LNCAP (cell line): ENCODE data around the gene ZFC3H1.

Experiments used
- CTCF ChIP-seq: fragments of 450-650 bp; IDR thresholded peaks from 2 replicates; pipeline ENCODE4 v1.5.1; 2017; ENCODE audit warnings: mild to moderate bottlenecking

Gene ZFC3H1

GRCh38 chr12:71663561-71664410 is at the start of gene ZFC3H1, which contains the start of gene THAP2:
Gene ZFC3H1, minus strand, starts transcription at chr12:71663848. Its CDS starts 238 bp downstream, at chr12:71663610.
Gene THAP2, plus strand, starts transcription at chr12:71664301. Its CDS starts 209 bp downstream, at chr12:71664510.
- TF ChIP-seq CTCF, result peak; percentile 34; the same call in 1 of the 2 replicates

- no peak for TF ChIP-seq CTCF
These were observed 46.9 kb upstream of the ZFC3H1 start for GRCh38 chr12:71710276-71711125.

- no peak for TF ChIP-seq CTCF
These were observed 45.0 kb upstream of the ZFC3H1 start for GRCh38 chr12:71708658-71709057.

GRCh38 chr12:71704920-71705319 is 41.3 kb upstream of the ZFC3H1 start:
- TF ChIP-seq CTCF, result no peak

GRCh38 chr12:71703206-71703605 is 39.6 kb upstream of the ZFC3H1 start:
- TF ChIP-seq CTCF, result no peak

GRCh38 chr12:71702590-71702989 is 38.9 kb upstream of the ZFC3H1 start:
- TF ChIP-seq CTCF, result no peak

GRCh38 chr12:71695782-71696181 is 32.1 kb upstream of the ZFC3H1 start:
- no peak for TF ChIP-seq CTCF
